ENCODE measurements around the gene AIPL1.

Gene AIPL1

GRCh38 chr17:6423931-6424330 is 11.0 kb downstream of the AIPL1 start:
- in situ Hi-C loops (cut with HindIII; ENCODE audit: low sequenced_read_pairs): no loop called here

- in situ Hi-C loops (cut with HindIII; ENCODE audit: low sequenced_read_pairs): no loop called here
Observed at GRCh38 chr17:6422654-6423241, 12.2 kb downstream of the AIPL1 start.

- in situ Hi-C loops (cut with HindIII; ENCODE audit: low sequenced_read_pairs): no loop called here
Observed at GRCh38 chr17:6421700-6422604, 13.0 kb downstream of the AIPL1 start.

- in situ Hi-C loops (cut with HindIII; ENCODE audit: low sequenced_read_pairs): no loop called here
Observed at GRCh38 chr17:6420173-6420641, 14.7 kb downstream of the AIPL1 start.

GRCh38 chr17:6415616-6416015 is 19.3 kb downstream of the AIPL1 start:
- in situ Hi-C loops (cut with HindIII; ENCODE audit: low sequenced_read_pairs): loop anchor here (5.0 kb wide), 1 partner anchor 803 kb away; no protein-coding TSS in a partner anchor

GRCh38 chr17:6413065-6413464 is 21.9 kb downstream of the AIPL1 start:
- in situ Hi-C loops (cut with HindIII; ENCODE audit: low sequenced_read_pairs): no loop called here

GRCh38 chr17:6408735-6409134 is 26.2 kb downstream of the AIPL1 start:
- in situ Hi-C loops (cut with HindIII; ENCODE audit: low sequenced_read_pairs): no loop called here

- in situ Hi-C loops (cut with HindIII; ENCODE audit: low sequenced_read_pairs): no loop called here
Observed at GRCh38 chr17:6408276-6408675, 26.6 kb downstream of the AIPL1 start.

GRCh38 chr17:6402258-6402657 is 32.7 kb downstream of the AIPL1 start:
- in situ Hi-C loops (cut with HindIII; ENCODE audit: low sequenced_read_pairs): no loop called here

- in situ Hi-C loops (cut with HindIII; ENCODE audit: low sequenced_read_pairs): no loop called here
Observed at GRCh38 chr17:6398955-6399354, 36.0 kb downstream of the AIPL1 start.

GRCh38 chr17:6394055-6394606 is 40.8 kb downstream of the AIPL1 start:
- in situ Hi-C loops (cut with HindIII; ENCODE audit: low sequenced_read_pairs): no loop called here

GRCh38 chr17:6393351-6393952 is 41.5 kb downstream of the AIPL1 start:
- in situ Hi-C loops (cut with HindIII; ENCODE audit: low sequenced_read_pairs): no loop called here

- in situ Hi-C loops (cut with HindIII; ENCODE audit: low sequenced_read_pairs): no loop called here
Observed at GRCh38 chr17:6392609-6393350, 42.1 kb downstream of the AIPL1 start.

- in situ Hi-C loops (cut with HindIII; ENCODE audit: low sequenced_read_pairs): no loop called here
Observed at GRCh38 chr17:6388416-6388815, 46.5 kb downstream of the AIPL1 start.

GRCh38 chr17:6387858-6388257 is 47.1 kb downstream of the AIPL1 start:
- in situ Hi-C loops (cut with HindIII; ENCODE audit: low sequenced_read_pairs): no loop called here

GRCh38 chr17:6387442-6387841 is 47.5 kb downstream of the AIPL1 start:
- in situ Hi-C loops (cut with HindIII; ENCODE audit: low sequenced_read_pairs): no loop called here

- in situ Hi-C loops (cut with HindIII; ENCODE audit: low sequenced_read_pairs): no loop called here
Observed at GRCh38 chr17:6386041-6386630, 48.8 kb downstream of the AIPL1 start.

- in situ Hi-C loops (cut with HindIII; ENCODE audit: low sequenced_read_pairs): no loop called here
Observed at GRCh38 chr17:6384481-6384880, 50.4 kb downstream of the AIPL1 start.

- in situ Hi-C loops (cut with HindIII; ENCODE audit: low sequenced_read_pairs): no loop called here
Observed at GRCh38 chr17:6381526-6382465, 53.1 kb downstream of the AIPL1 start.

Data from endothelial cell of hepatic sinusoid (primary cell).